Measurements from ENCODE around the gene FAM210A. TPM values are rescaled to one million over a fixed set of nuclear protein-coding genes. Genes with fewer than 3 reads are reported as not detected.

FAM210A gene
- total RNA-seq, 1 experiment from 2014 or later = 52.7 TPM

GRCh38 chr18:13633700-13634099, 92.7 kb downstream of the FAM210A start:
- intact Hi-C loops (cut with micrococcal nuclease) = loop anchor here (10.0 kb wide), 1 partner anchor 409 kb away; no protein-coding TSS in a partner anchor
- BruUV-seq (replicated peaks) = no TSS peak
- Histone ChIP-seq H3K79me2 (ENCODE audit: low read length) (no peaks in the 10 kb centered on the region), H3K27me3 (ENCODE audit: low read length) (peaks cover 37% of the 10 kb centered on the region), H3K9ac (ENCODE audit: low read length) (no peak overlapping the region), H3F3A (ENCODE audit: low read length, unreplicated experiment) (no peaks in the 10 kb centered on the region), H4K20me1 (ENCODE audit: low read length) (no peaks in the 10 kb centered on the region), H2AFZ (ENCODE audit: low read length) (no peak overlapping the region), H3K4me1 (ENCODE audit: insufficient read depth, low read length) (no peaks in the 10 kb centered on the region), H3K9me3 (ENCODE audit: low read length) (no peaks in the 10 kb centered on the region; the same call in 1 of the 2 replicates), H3K4me3 (ENCODE audit: low read length) (no peak overlapping the region), H3K4me2 (ENCODE audit: low read length) (no peak overlapping the region), H3K27ac (ENCODE audit: low read length) (no peak overlapping the region), H3K36me3 (ENCODE audit: low read depth, low read length) (no peaks in the 10 kb centered on the region), H3K9me2 (replicated peaks; ENCODE audit: low read length) (no peaks in the 10 kb centered on the region)
- TF ChIP-seq EZH2 (IDR thresholded peaks at IDR 0.05; ENCODE audit: low read length, unreplicated experiment) (no peak), EZH2phosphoT487 (IDR thresholded peaks at IDR 0.05; ENCODE audit: borderline replicate concordance, low read length) (no peak), CTCF (conservative IDR thresholded peaks at IDR 0.05; ENCODE audit: low read depth, low read length) (no peak)
- POLR2A ChIA-PET (ENCODE audit: unreplicated experiment) = no interaction called here
- DNase-seq = no peak
- ATAC-seq = no peak
- CTCF ChIA-PET = no interaction called here

- Histone ChIP-seq H3K27me3 (ENCODE audit: low read length) (peaks cover 51% of the 10 kb centered on the region), H3K27ac (ENCODE audit: low read length) (no peak overlapping the region), H3K4me2 (ENCODE audit: low read length) (no peak overlapping the region), H3K9me3 (ENCODE audit: low read length) (no peaks in the 10 kb centered on the region; the same call in 1 of the 2 replicates), H3K9me2 (replicated peaks; ENCODE audit: low read length) (no peaks in the 10 kb centered on the region), H3K9ac (ENCODE audit: low read length) (no peak overlapping the region), H3F3A (ENCODE audit: low read length, unreplicated experiment) (no peaks in the 10 kb centered on the region), H2AFZ (ENCODE audit: low read length) (no peak overlapping the region), H3K79me2 (ENCODE audit: low read length) (no peaks in the 10 kb centered on the region), H4K20me1 (ENCODE audit: low read length) (no peaks in the 10 kb centered on the region), H3K4me3 (ENCODE audit: low read length) (no peak overlapping the region), H3K36me3 (ENCODE audit: low read depth, low read length) (no peaks in the 10 kb centered on the region), H3K4me1 (ENCODE audit: insufficient read depth, low read length) (no peaks in the 10 kb centered on the region)
- no peak for TF ChIP-seq EZH2 (IDR thresholded peaks at IDR 0.05; ENCODE audit: low read length, unreplicated experiment)
- no peak for TF ChIP-seq EZH2phosphoT487 (IDR thresholded peaks at IDR 0.05; ENCODE audit: borderline replicate concordance, low read length)
- TF ChIP-seq CTCF (conservative IDR thresholded peaks at IDR 0.05; ENCODE audit: low read depth, low read length) = no peak
- ChIA-PET CTCF (no interaction called here), POLR2A (ENCODE audit: unreplicated experiment) (no interaction called here)
- ATAC-seq (no peak), DNase-seq (no peak)
- intact Hi-C loops (cut with micrococcal nuclease) = loop anchor here (1.0 to 10.0 kb wide), 2 partner anchors 72 to 406 kb away; no protein-coding TSS in a partner anchor
- no TSS peak for BruUV-seq (replicated peaks)
Observed at GRCh38 chr18:13630716-13631268, 95.6 kb downstream of the FAM210A start.
